DLD1 (cell line): ENCODE results near the gene COX15.
"Not testable (repeated sequence)": the region's sequence is repeated elsewhere in the genome, so short reads cannot be mapped to it uniquely, and the experiment has no call there.

Experiments
- in situ Hi-C: cut with HindIII; loops from 2 replicates; pipeline ENCODE4 v1.10.0; 2017; ENCODE audit warnings: low sequenced_read_pairs

The COX15 gene

GRCh38 chr10:99742254-99742653, 10.3 kb upstream of the COX15 start:
- in situ Hi-C loops, result no loop called here

GRCh38 chr10:99740933-99741559, 9.1 kb upstream of the COX15 start:
- in situ Hi-C loops, result no loop called here

GRCh38 chr10:99740260-99740659, 8.3 kb upstream of the COX15 start:
- in situ Hi-C loops, result no loop called here

GRCh38 chr10:99734111-99734510, 2.2 kb upstream of the COX15 start:
- in situ Hi-C loops, result not testable (repeated sequence)

GRCh38 chr10:99733366-99733765, 1.4 kb upstream of the COX15 start:
- in situ Hi-C loops, result no loop called here

- in situ Hi-C loops, result no loop called here
Measured at GRCh38 chr10:99731306-99732032, 458 bp downstream of the COX15 start.

GRCh38 chr10:99730026-99730425, 1.9 kb downstream of the COX15 start:
- in situ Hi-C loops, result no loop called here

GRCh38 chr10:99720387-99720786, 11.5 kb downstream of the COX15 start:
- in situ Hi-C loops, result no loop called here

GRCh38 chr10:99714446-99714845, 17.5 kb downstream of the COX15 start:
- in situ Hi-C loops, result no loop called here

- in situ Hi-C loops, result no loop called here
Measured at GRCh38 chr10:99711129-99711719, 20.7 kb downstream of the COX15 start.

- in situ Hi-C loops, result no loop called here
Measured at GRCh38 chr10:99709480-99710229, 22.3 kb downstream of the COX15 start.

- in situ Hi-C loops, result no loop called here
Measured at GRCh38 chr10:99708428-99709012, 23.4 kb downstream of the COX15 start.

- in situ Hi-C loops, result no loop called here
Measured at GRCh38 chr10:99700649-99701048, 31.3 kb downstream of the COX15 start.

GRCh38 chr10:99698504-99699080, 33.3 kb downstream of the COX15 start:
- in situ Hi-C loops, result no loop called here

GRCh38 chr10:99695761-99696160, 36.2 kb downstream of the COX15 start:
- in situ Hi-C loops, result no loop called here

GRCh38 chr10:99693933-99694583, 37.9 kb downstream of the COX15 start:
- in situ Hi-C loops, result no loop called here

GRCh38 chr10:99689461-99689860, 42.5 kb downstream of the COX15 start:
- in situ Hi-C loops, result no loop called here

- in situ Hi-C loops, result no loop called here
Measured at GRCh38 chr10:99685597-99685967, 46.3 kb downstream of the COX15 start.

GRCh38 chr10:99682752-99683151, 49.2 kb downstream of the COX15 start:
- in situ Hi-C loops, result no loop called here
